SU-DHL-6 (cell line): ENCODE results near the gene P3H1.
A peak's percentile ranks its signal among the peaks of the same experiment; 100 is the strongest.

Source experiments
- H2AFZ ChIP-seq: fragments of 200-600 bp; sonication (generic); 2 replicates; pipeline ENCODE4 v1.6.1; 2014; ENCODE audit warnings: low read depth, mild to moderate bottlenecking, moderate library complexity, mixed read lengths, antibody characterized with exemption, low read length; ENCODE audit not compliant: severe bottlenecking
- H3F3A ChIP-seq: fragments of 200-600 bp; shearing (Covaris generic); 2 replicates; pipeline ENCODE4 v1.6.0; 2016; ENCODE audit warnings: antibody characterized with exemption, mild to moderate bottlenecking; ENCODE audit not compliant: insufficient read depth
- H3K27ac ChIP-seq: fragments of 200-600 bp; sonication (generic); 2 replicates; pipeline ENCODE4 v1.5.1; 2016; ENCODE audit warnings: low read depth, mild to moderate bottlenecking, low read length, moderate library complexity, mixed read lengths
- H3K27me3 ChIP-seq: fragments of 200-600 bp; sonication (generic), shearing (Covaris generic); 2 replicates; pipeline ENCODE4 v1.6.0; 2014; ENCODE audit warnings: mild to moderate bottlenecking, low read length
- H3K36me3 ChIP-seq: fragments of 200-600 bp; sonication (generic); 2 replicates; pipeline ENCODE4 v1.6.1; 2014; ENCODE audit warnings: mild to moderate bottlenecking, low read length, mixed read lengths
- H3K4me2 ChIP-seq: fragments of 300-600, 200-600 bp; shearing (Covaris generic), sonication (generic); 2 replicates; pipeline ENCODE4 v1.6.0; 2014; ENCODE audit warnings: low read length, low read depth, mild to moderate bottlenecking; ENCODE audit not compliant: poor library complexity, severe bottlenecking
- H3K4me3 ChIP-seq: fragments of 200-600 bp; sonication (generic); 2 replicates; pipeline ENCODE4 v1.5.1; 2014; ENCODE audit warnings: antibody characterized with exemption, low read length, mild to moderate bottlenecking, mixed read lengths; ENCODE audit not compliant: insufficient read depth, poor library complexity, severe bottlenecking
- H3K79me2 ChIP-seq: fragments of 200-600 bp; sonication (generic); 2 replicates; pipeline ENCODE4 v1.6.1; 2014; ENCODE audit warnings: mild to moderate bottlenecking, low read length, moderate library complexity; ENCODE audit not compliant: insufficient read depth
- H3K9ac ChIP-seq: fragments of 200-600 bp; sonication (generic); 2 replicates; pipeline ENCODE4 v1.7.0; 2014; ENCODE audit warnings: mild to moderate bottlenecking, low read length
- H3K9me2 ChIP-seq: fragments of 200-600 bp; sonication (generic); replicated peaks from 2 replicates; pipeline ENCODE4 v1.6.1; 2014; ENCODE audit warnings: low read length; ENCODE audit not compliant: insufficient read depth
- H3K9me3 ChIP-seq: fragments of 200-600 bp; sonication (generic); 2 replicates; pipeline ENCODE4 v1.6.1; 2014; ENCODE audit warnings: low read length, mixed read lengths; ENCODE audit not compliant: insufficient read depth
- H4K20me1 ChIP-seq: fragments of 200-600 bp; sonication (generic); 2 replicates; pipeline ENCODE4 v1.6.1; 2014; ENCODE audit warnings: low read depth, mild to moderate bottlenecking, antibody characterized with exemption, low read length, moderate library complexity, mixed read lengths
- CTCF ChIP-seq: fragments of 200-600 bp; sonication (generic); IDR thresholded peaks from one replicate; pipeline ENCODE4 v1.5.1; 2017; ENCODE audit warnings: antibody characterized with exemption, mild to moderate bottlenecking, low read length, moderate library complexity; ENCODE audit not compliant: insufficient read depth, poor library complexity, severe bottlenecking
- EZH2phosphoT487 ChIP-seq: fragments of 200-600 bp; sonication (generic), shearing (Covaris generic); conservative IDR thresholded peaks from 2 replicates; pipeline ENCODE4 v1.6.1; 2018; ENCODE audit warnings: mild to moderate bottlenecking, antibody characterized with exemption, low read length, moderate library complexity, mixed read lengths

Gene P3H1

DNA sequence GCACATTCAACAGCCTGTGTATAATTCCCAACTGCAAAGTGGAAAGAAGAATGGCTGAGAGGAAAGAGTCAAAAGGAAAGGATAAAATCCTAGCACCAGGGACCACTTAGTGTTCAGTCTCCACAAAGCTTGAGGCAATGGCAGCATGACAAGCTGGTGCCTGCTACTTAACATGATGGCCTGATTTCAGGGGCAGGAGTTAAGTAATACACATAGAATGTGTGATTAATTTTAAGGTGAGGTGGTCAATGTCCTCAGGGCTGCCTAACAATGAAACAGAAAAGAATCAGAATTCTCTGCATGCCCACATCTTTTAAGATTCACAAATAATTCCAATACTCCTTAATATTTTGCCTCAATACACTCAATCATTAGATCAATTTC, 8.9 kb downstream of the P3H1 start:
- no peak overlapping the region for H3K4me2 ChIP-seq
- H3K4me3 ChIP-seq, result no peak overlapping the region
- H3K27me3 ChIP-seq, result no peaks in the 10 kb centered on the region
- TF ChIP-seq EZH2phosphoT487 (no peak), CTCF (no peak)
- 0 out of 2 replicates have a peak, but pooled peaks cover 3% of the 10 kb centered on the region for H3F3A ChIP-seq
- H3K27ac ChIP-seq, result no peak overlapping the region
- H3K9ac ChIP-seq, result no peak overlapping the region
- H3K9me2 ChIP-seq, result no peaks in the 10 kb centered on the region
- no peaks in the 10 kb centered on the region for H3K79me2 ChIP-seq
- H3K9me3 ChIP-seq, result no peaks in the 10 kb centered on the region
- H2AFZ ChIP-seq, result no peak overlapping the region
- peaks cover 7% of the 10 kb centered on the region for H3K36me3 ChIP-seq
- no peaks in the 10 kb centered on the region for H4K20me1 ChIP-seq

DNA sequence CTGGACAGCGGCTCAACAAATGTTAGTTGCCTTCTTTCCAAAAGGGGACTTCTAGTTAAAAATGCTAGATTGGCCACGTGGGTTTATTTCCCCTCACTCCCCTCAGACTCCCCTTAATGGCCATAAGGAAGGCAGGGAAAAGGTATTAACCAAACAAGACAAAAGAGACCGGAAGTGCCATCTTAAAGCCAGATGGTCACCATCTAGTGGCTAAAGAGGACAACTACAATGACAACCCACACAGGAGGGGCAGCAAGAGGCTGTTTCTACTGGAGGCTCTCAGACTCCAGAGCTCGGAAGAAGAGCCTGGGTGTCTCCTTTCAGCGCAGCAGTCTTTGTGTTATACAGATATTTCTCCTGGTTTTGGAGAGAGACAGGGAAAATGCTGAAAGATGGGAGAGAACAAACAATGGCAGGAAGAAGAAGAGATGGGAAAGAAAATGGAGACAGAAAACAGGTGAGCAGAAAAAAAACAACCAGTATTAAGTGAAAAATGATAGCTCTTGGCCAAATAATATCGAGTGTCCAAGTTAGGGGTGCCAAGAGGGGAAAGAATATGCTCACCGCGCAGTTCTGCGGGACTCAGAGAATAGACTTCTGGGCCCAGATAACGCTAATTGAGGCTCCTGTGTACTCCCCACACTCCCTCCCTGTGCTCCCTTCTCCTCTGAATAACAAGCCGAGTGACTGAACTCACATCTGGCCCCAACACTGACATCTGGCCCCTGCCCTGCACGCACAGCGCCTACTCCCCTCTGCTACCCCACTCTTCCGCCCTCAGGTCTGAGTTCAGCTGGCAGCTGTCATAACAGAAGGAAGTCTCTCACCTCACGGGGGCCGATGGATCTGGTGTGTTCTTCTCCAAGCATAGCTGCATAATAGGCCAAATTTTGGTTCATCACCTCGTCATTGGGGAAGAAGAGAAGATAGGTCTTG, 9.6 kb downstream of the P3H1 start:
- Histone ChIP-seq H3F3A (0 out of 2 replicates have a peak, but pooled peaks cover 3% of the 10 kb centered on the region), H4K20me1 (no peaks in the 10 kb centered on the region), H3K36me3 (peaks cover 9% of the 10 kb centered on the region), H3K27me3 (no peaks in the 10 kb centered on the region), H2AFZ (no peak overlapping the region), H3K79me2 (no peaks in the 10 kb centered on the region), H3K4me2 (no peak overlapping the region), H3K9ac (no peak overlapping the region), H3K27ac (no peak overlapping the region), H3K4me3 (no peak overlapping the region), H3K9me3 (no peaks in the 10 kb centered on the region), H3K9me2 (no peaks in the 10 kb centered on the region)
- TF ChIP-seq CTCF (peak; percentile 50), EZH2phosphoT487 (no peak)

- no peak overlapping the region for H3K27ac ChIP-seq
- no peak overlapping the region for H3K9ac ChIP-seq
- no peaks in the 10 kb centered on the region for H3K79me2 ChIP-seq
- H3K4me2 ChIP-seq, result no peak overlapping the region
- no peaks in the 10 kb centered on the region for H3K27me3 ChIP-seq
- no peaks in the 10 kb centered on the region for H3K9me3 ChIP-seq
- no peaks in the 10 kb centered on the region for H4K20me1 ChIP-seq
- H3K36me3 ChIP-seq, result peaks cover 7% of the 10 kb centered on the region; the same call in 1 of the 2 replicates
- no peaks in the 10 kb centered on the region for H3K9me2 ChIP-seq
- no peaks in the 10 kb centered on the region for H3F3A ChIP-seq
- H3K4me3 ChIP-seq, result no peak overlapping the region
- no peak overlapping the region for H2AFZ ChIP-seq
- TF ChIP-seq EZH2phosphoT487 (no peak), CTCF (no peak)
These were observed 13.8 kb downstream of the P3H1 start for GRCh38 chr1:42753070-42753469.
